Measurements from ENCODE around the gene SLIT1. TPM values are rescaled to one million over a fixed set of nuclear protein-coding genes. Genes with fewer than 3 reads are reported as not detected.

SLIT1 gene
- total RNA-seq, 1 donor from 2014 or later = 0.40 TPM

DNA sequence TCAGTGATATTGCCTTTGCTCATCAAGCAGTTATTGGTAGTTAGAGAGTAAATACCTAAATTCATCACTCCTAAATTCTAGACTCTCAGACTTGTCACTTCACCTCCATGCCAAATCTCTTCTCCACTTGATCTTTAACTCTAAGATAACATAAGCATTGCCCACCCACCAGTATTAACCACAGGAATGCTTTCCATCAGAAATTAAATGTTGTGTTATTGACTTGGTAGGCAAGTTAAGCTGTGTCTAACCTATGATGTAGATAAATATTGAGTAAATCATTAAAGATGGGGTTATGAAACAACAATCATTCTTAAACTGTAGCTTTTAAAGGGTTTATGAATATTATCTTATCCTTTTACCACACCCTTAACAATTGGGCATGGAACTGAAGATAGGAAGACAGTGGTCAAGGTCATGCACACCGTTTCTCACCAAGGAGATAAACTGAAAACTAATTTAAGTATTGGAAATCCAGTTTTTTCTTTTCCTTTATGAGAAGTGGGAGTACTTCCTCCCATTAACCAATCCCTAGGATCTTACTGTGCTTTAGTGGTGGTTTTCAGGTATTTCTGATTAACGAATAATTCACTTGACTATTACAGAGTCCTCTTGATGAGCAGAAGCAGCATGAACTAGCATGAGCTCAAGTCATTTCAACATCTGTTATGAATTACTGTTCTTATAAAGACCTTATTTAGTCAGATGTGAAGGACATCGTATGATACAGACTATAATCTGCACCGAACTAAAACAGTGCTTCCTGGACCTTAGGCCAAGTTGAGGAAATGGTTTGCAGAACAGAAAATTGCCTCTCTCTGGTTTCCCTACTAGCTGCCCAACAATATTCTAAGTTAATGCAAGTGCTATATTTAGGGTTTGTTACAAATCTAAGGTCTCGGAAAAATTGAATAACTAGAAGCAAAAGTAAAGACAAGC, 211.7 kb downstream of the SLIT1 start:
- Mint-ChIP-seq H3K27me3 (ENCODE audit: low read depth) (no peaks in the 10 kb centered on the region), H3K4me3 (no peak overlapping the region), H3K9me3 (no peaks in the 10 kb centered on the region), H3K27ac (no peak overlapping the region), H3K36me3 (peaks cover 4% of the 10 kb centered on the region), H3K4me1 (peaks cover 4% of the 10 kb centered on the region)
- DNase-seq (ENCODE audit: low spot score in 2 of 2, unreplicated experiment in 2 of 2) = no peak
- TF ChIP-seq, protein P1, sequence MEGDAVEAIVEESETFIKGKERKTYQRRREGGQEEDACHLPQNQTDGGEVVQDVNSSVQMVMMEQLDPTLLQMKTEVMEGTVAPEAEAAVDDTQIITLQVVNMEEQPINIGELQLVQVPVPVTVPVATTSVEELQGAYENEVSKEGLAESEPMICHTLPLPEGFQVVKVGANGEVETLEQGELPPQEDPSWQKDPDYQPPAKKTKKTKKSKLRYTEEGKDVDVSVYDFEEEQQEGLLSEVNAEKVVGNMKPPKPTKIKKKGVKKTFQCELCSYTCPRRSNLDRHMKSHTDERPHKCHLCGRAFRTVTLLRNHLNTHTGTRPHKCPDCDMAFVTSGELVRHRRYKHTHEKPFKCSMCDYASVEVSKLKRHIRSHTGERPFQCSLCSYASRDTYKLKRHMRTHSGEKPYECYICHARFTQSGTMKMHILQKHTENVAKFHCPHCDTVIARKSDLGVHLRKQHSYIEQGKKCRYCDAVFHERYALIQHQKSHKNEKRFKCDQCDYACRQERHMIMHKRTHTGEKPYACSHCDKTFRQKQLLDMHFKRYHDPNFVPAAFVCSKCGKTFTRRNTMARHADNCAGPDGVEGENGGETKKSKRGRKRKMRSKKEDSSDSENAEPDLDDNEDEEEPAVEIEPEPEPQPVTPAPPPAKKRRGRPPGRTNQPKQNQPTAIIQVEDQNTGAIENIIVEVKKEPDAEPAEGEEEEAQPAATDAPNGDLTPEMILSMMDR (IDR thresholded peaks at IDR 0.05; ENCODE audit: unreplicated experiment) = no peak

DNA sequence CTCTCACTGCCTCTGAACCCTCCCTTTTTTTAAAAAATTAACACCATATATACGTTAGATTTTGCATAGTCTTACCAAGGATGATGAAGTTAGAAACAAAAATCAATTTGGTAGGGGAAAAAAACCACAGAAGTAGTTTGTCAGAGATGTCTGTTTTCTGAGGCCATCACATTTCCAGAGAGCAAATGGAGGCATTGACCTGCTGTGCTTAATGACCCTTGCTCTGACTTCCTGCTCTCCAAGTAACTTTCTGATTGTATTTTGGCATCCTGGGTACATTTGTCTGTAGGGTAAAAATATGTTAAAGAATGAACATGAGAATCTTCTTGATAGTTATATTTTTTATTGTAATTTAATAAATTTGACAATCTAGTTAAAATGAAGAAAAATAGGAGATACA, 213.5 kb downstream of the SLIT1 start:
- no peaks in the 10 kb centered on the region for H3K27me3 Mint-ChIP-seq (ENCODE audit: low read depth)
- no peaks in the 10 kb centered on the region for H3K9me3 Mint-ChIP-seq
- peaks cover 4% of the 10 kb centered on the region for H3K4me1 Mint-ChIP-seq
- H3K4me3 Mint-ChIP-seq = no peak overlapping the region
- peaks cover under 1% of the 10 kb centered on the region for H3K36me3 Mint-ChIP-seq
- DNase-seq (ENCODE audit: low spot score in 2 of 2, unreplicated experiment in 2 of 2) = no peak
- no peak overlapping the region for H3K27ac Mint-ChIP-seq
- TF ChIP-seq, protein P1 (IDR thresholded peaks at IDR 0.05; ENCODE audit: unreplicated experiment) = no peak

DNA sequence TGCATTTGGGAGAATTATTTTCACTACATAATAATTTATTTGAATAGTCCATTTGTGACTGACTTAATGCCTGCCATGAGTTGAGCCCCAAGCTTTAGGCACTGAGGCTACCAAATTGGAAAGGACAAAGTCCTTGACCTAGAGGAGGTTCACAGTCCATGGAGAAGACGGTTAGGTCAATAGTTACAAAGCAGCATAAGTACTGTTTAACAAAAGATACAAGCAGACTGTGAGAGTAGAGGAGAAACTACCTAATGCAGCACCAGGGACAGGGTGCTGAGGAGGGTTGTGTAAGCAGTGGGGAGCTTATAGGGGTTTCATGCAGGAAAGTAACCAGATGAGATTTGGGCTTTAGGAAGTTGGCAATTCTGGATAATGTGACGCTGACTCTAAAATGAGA, 214.4 kb downstream of the SLIT1 start:
- peaks cover 4% of the 10 kb centered on the region for H3K4me1 Mint-ChIP-seq
- H3K4me3 Mint-ChIP-seq = no peak overlapping the region
- peaks cover 8% of the 10 kb centered on the region for H3K36me3 Mint-ChIP-seq
- H3K27me3 Mint-ChIP-seq (ENCODE audit: low read depth) = no peaks in the 10 kb centered on the region
- no peak overlapping the region for H3K27ac Mint-ChIP-seq
- DNase-seq (ENCODE audit: low spot score in 2 of 2, unreplicated experiment in 2 of 2) = no peak
- TF ChIP-seq, protein P1 (IDR thresholded peaks at IDR 0.05; ENCODE audit: unreplicated experiment) = no peak
- H3K9me3 Mint-ChIP-seq = no peaks in the 10 kb centered on the region

DNA sequence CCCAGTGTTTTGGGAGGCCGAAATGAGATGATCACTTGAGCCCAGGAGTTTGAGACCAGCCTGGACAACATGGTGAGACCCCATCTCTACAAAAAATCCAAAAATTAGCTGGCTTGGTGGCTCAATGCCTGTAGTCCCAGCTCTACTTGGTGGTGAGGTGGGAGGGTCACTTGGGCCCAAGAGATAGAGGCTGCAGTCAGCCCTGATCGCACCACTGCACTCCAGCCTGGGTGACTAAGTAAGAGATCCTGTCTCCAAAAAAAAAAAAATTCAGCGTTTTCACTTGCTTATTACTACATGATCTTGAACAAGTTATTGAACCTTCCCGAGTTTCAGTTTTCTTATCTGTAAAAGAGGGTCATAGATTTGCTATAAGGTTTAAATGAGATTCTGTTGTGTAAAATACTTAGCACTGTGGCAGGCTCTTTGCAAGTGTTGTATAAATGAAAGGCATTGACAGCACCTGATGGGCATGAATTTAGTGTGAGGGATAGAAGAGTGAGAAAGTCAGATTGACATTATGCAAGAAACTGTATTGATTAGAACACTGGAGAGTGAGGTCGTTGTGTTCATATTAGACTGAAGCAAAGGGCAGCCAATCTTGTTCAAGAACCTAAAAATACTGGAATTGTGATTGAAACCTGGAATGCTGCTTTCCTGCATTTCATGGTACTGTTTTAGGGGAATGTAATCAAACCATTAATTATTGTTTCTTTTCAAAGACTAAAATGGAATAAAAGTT, 216.9 kb downstream of the SLIT1 start:
- DNase-seq (ENCODE audit: low spot score in 2 of 2, unreplicated experiment in 2 of 2) = no peak
- Mint-ChIP-seq H3K4me3 (no peak overlapping the region), H3K4me1 (no peaks in the 10 kb centered on the region), H3K27ac (no peak overlapping the region), H3K36me3 (peaks cover 12% of the 10 kb centered on the region), H3K27me3 (ENCODE audit: low read depth) (no peaks in the 10 kb centered on the region), H3K9me3 (no peaks in the 10 kb centered on the region)
- TF ChIP-seq, protein P1 (IDR thresholded peaks at IDR 0.05; ENCODE audit: unreplicated experiment) = no peak

DNA sequence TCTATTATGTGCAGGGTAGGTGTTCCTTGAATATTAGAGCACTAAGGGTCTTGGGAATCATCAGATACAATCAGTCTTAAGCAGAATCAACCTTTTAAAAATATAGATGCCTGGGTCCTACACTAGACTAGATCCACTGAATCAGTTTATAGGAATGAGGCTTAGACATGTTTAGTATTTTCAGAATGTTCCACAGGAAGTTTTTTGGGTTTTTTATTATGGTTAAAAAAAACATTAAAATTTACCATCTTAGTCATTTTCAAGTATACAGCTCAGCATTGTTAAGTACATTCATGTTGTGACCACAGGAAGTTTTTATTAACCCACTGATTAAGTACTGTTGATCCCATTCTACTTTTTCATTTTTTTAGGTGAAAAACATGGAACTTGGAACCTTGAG, 217.9 kb downstream of the SLIT1 start:
- Mint-ChIP-seq H3K4me1 (peaks cover 4% of the 10 kb centered on the region), H3K27ac (no peak overlapping the region), H3K4me3 (no peak overlapping the region), H3K36me3 (peaks cover 12% of the 10 kb centered on the region), H3K9me3 (no peaks in the 10 kb centered on the region), H3K27me3 (ENCODE audit: low read depth) (no peaks in the 10 kb centered on the region)
- TF ChIP-seq, protein P1 (IDR thresholded peaks at IDR 0.05; ENCODE audit: unreplicated experiment) = no peak
- DNase-seq (ENCODE audit: low spot score in 2 of 2, unreplicated experiment in 2 of 2) = no peak

Measured in mesothelial cell of epicardium (in vitro differentiated cells).